Left cardiac atrium (tissue), 4 donors: ENCODE measurements around the gene ERC2. TPM values are rescaled to one million over a fixed set of nuclear protein-coding genes. Genes with fewer than 3 reads are reported as not detected.

ENCODE experiments used
- ATAC-seq, 2 donors: fragments of 200-7000 bp; cut with Tn5 transposase; one replicate each; pipeline ENCODE4 v1.9.1; 2020; ENCODE audit warnings: mild to moderate bottlenecking in 2 of 2, moderate library complexity in 2 of 2
- DNase-seq: peaks from one replicate; pipeline ENCODE4 v3.0.0-alpha.2; 2020
- intact Hi-C, 2 donors: fragments of 100-400 bp; cut with DNase I; formaldehyde crosslinking; loops; one replicate each; pipeline versions ENCODE4 v1.14.1 to v1.15.1; 2022 to 2023
- total RNA-seq, 2 donors: library from RNA; stranded (reverse); fragmentation: NEBNext Ultra II Directional; extraction: Animal tissue kit (Norgen Biotek cat#: 25700); gene quantifications; one replicate each; pipeline ENCODE4 v1.2.1, GENCODE V29; 2021
- donor health status: DM: no; HTN: yes; CAD: no.
- donor health status: DM: no; HTN: yes; CAD: no; lungs with severe emphysema.
- donor health status: DM: yes; HTN: yes; CAD: no.
- donor health status: Dilated cardiomyopathy.

The ERC2 gene
- total RNA-seq, 2 donors from 2014 or later, result 2.6 to 3.6 TPM

DNA sequence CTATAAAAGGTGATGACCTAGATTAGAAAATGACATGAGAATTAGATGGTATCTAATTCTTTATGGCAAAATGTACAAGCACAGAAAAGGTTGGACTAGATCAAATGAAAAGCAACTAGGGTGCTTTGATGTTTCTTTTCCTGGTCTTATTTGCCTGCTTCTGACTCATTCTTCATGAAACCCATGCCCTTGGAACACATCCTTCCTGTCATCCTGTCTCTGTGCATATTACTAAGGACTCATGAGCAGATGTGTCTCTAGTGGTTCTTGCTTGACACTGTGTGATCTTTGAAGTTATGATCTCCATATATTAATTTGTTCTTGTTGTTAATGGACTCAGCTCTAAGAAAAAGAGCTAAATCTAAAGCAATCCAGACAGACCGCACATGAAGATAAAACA is 314.0 kb downstream of the ERC2 start:
- ATAC-seq (no peak), DNase-seq (no peak)
- intact Hi-C loops, result no loop called here

DNA sequence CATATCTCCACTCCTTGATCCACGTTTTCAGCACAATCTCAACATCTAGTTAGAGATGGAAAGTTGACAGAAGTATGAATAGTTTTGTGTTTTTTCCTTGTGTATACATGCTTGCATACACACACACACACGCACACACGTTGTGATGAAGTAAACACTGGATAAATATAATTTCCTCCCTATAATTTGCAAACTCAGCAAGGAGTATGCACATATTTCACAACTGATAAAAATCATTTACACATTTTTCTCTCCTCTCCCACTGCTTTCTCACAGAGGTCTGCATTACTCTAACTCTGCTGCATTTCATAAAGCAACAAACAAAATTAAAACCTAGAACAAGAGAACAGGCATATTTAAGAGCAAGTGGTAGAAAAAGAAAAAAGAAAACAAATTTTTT is 320.9 kb downstream of the ERC2 start:
- ATAC-seq (no peak), DNase-seq (no peak)
- intact Hi-C loops, result no loop called here

DNA sequence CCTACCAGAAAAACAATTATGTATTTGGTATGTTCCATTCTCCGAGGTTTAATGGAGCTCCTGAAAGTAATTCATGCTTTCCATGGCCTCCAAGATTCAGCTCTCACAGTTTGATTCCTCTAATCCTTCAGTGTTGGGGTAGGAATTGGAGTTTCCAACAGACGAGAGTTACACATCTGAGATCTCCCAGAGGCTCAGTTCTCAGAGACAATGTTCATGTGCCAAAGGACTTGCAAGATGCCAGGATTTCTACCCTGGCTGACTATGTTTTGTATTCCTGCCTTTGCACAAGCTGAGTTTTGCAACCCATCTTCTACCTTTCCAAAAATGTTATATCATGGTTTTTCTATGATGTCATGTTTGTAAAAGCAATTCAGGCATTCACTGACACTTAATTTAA is 322.9 kb downstream of the ERC2 start:
- ATAC-seq (peak in 1 of 2 donors; percentile 23), DNase-seq (no peak)
- intact Hi-C loops, result no loop called here

DNA sequence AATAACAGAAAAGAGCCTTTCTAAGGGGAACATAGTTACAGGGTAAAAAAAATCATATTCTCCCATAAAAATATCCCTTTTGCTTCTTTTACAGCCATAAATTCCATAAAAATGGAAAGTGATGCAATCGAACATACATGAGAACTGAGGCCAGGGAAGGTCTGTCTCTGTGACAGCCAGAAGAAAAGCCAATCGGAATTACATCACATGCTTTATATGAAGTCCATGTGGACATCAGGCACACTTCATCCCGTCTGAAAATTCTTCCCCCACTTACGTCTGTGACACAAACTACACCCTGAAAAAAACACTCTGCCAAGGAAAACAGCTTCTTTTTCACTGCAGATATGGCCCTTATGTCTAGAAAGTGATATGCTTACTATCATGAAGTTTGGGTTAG is 323.5 kb downstream of the ERC2 start:
- ATAC-seq, result peak in 1 of 2 donors; percentile 84
- no peak for DNase-seq
- intact Hi-C loops, result no loop called here

DNA sequence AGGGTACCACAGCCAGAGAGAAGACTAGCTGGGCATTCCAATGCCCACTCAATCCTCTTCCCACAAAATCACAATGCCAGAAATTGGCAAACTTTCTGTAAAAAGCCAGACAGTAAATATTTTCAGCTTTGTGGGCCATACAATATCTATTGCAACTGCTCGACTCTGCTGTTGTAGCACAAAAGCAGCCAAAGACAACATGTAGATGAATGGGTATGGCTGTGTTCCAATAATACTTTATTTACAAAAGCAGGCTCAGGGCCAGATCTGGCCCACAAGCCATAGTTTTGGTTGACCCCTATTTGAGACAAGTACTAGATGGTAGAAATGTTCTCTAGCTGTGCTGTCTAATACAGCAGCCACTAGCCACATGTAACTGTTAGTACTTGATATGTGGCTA is 330.9 kb downstream of the ERC2 start:
- intact Hi-C loops, result no loop called here
- DNase-seq (no peak), ATAC-seq (peak in 1 of 2 donors; percentile 26)

DNA sequence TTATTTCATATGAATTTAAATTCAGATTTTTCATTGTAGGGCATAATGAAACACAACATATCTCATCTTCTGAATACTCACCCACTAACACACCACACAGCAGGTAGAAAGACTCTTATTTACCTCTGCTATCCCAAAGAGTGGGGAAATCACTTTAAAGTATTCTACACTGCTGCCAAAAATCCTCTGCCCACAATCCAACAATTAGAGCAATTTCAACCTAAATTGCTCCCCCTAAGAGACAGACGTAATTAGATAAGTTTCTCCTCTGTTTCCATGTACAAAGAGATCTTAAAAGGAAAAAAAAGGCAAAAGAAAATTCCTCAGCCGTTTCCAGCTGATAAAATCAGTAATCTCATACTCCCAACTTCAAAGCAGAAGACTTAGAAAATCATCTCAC is 331.8 kb downstream of the ERC2 start:
- ATAC-seq (peak in 1 of 2 donors; percentile 63), DNase-seq (no peak)
- intact Hi-C loops, result no loop called here

DNA sequence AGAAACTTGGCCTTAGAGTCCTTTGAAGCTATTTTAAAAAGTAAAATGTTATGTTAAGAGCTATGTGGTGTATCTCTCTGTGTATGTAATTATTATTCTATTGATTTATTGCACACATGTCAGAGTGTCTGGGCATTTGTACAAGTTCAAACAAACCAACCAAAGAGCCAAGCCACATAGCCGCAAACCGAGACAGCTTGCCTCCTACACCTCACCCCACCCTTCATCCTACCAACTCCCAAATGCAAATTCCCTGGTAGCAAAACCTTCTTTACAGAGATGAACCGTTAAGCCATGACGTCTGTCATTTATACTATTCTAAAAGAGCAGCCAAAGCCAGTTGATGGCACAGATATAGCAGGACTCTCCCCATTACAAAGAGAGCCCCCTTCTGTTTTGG is 332.3 kb downstream of the ERC2 start:
- ATAC-seq, result peak in 1 of 2 donors; percentile 11
- intact Hi-C loops, result no loop called here

DNA sequence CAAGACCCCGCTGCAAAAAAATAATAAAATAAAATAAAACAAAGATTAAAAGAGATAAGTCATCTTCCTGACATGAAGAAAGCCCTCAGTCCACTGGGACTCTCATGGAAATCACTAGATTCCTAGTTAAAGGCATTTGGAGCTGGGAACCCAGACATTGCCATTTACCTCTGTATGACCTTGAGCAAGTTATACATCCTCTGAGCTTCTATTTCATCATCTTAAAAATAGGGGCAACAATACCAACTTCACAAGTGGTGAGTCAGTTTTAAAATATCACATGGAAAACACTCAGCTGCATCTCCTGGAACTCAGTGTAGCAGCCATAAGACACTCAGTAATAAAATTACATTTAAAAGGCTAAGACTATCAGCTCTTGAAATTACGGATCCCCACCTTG is 334.8 kb downstream of the ERC2 start:
- ATAC-seq, result peak in 1 of 2 donors; percentile 27

More for the DNA sequence above, 332.3 kb downstream of the ERC2 start:
- no peak for DNase-seq

DNA sequence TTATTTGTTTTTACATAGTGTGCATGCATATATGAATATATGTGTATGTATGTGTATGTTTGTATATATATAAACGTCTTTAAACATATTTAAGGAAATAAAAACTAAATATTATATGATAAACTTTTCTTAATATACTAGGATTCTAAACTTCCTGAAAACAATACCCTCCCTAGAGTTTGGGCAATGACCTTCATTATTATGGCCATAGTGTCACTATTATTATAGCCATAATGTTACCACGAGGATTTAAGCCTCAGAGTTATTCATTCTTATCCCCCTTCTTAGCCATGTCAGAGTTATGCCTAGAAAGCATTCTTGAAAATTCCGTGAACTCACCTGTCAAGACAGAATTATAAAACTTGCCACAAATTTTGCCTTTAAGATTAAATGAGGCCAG is 335.5 kb downstream of the ERC2 start:
- intact Hi-C loops, result no loop called here
- DNase-seq, result no peak
- ATAC-seq, result no peak

More for the DNA sequence above, 334.8 kb downstream of the ERC2 start:
- no peak for DNase-seq
- intact Hi-C loops, result no loop called here

DNA sequence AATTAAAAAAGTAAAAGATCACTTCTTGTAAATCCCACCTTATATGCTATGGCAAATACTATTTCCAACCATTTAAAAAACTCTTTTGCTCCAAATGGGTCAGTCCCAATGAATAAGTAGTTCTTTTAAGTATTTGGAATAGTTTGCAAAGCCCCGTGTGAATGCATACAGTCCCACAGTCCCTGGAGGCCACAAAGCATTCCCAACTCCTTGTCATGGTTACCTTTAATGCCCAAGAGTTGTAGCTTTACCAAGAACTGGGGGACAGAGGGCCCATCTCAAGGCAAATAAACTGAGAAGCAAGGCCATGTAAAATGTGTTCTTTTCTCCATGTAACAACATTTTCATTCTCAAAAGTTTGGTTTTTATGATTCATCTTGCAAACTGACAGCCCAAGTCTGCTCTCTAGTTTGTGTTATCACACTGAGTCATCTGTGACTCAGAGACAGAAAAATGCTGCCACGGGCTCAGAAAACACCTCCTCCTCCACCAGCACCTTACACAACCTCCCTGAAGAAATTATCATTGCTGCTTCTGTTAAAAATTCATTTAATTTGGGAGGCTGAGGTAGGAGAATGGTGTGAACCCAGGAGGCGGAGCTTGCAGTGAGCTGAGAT is 336.2 kb downstream of the ERC2 start:
- ATAC-seq (peak in 1 of 2 donors; percentile 95), DNase-seq (no peak)
- intact Hi-C loops, result no loop called here

DNA sequence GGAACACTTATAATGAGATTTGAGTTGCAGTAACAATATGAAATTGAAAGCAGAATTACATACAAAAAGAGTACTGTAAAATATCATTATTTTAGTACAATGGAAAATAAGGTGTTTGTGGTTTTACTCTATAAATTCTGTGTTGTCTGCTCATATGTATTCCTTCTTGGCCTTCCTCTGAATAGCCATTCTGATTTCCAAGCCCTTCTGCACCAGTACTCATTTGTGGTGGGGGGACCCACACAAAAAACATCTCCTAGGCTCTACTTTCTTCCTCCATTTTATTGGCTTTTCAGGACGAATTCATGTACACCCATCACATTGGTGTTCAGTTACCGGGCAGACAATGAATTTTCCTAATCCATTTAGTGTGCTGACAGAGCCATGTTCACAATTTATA is 338.2 kb downstream of the ERC2 start:
- intact Hi-C loops, result no loop called here
- DNase-seq (no peak), ATAC-seq (no peak)

DNA sequence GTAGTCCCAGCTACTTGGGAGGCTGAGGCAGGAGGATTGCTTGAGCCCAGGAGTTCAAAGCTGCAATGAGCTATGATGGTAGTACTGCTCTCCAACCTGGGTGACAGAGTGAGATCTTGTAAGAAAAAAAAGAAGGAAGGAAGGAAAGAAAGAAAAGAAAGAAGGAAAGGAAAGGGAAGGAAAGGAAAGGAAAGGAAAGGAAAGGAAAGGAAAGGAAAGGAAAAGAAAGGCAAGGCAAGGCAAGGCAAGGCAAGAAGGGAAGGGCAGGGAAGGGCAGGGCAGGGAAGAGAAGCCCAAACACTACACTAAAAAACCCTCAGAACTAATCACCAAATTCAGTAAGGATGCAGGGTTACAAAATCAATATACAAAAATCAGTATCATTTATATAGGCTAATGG is 341.6 kb downstream of the ERC2 start:
- no peak for ATAC-seq

DNA sequence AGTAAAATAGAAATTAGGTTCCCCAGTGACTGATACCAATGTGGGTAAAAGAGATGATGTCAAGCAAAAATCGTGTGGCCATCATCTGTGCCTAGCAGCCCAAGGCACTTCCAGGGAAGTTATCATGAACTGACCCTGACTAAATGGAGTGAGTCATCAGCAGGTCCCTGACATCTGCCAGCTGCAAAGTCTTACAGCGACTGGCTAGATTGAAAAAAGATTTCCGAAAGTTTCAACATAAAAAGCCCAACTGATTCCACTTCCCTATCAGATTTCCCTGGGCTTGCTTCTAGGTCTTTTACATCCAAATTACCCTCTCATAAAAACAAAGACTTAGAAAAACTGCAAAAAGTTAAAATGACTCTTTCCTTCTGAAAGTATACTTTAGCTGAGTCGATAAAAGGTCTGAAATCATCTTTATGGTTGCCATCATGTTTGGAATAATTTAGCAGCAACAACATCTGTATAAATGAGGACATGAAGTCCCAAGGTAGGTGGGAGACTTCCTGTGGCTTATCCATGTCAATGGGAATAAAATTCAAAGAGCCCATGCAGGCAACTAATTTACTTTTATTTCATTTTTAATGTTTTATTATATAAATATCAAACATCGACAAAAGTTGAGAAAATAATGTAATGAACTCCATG is 342.8 kb downstream of the ERC2 start:
- peak; percentile 22 for DNase-seq
- peak in 1 of 2 donors; percentile 85 for ATAC-seq
- intact Hi-C loops, result no loop called here

More for the DNA sequence above, 341.6 kb downstream of the ERC2 start:
- no peak for DNase-seq
- intact Hi-C loops, result no loop called here

DNA sequence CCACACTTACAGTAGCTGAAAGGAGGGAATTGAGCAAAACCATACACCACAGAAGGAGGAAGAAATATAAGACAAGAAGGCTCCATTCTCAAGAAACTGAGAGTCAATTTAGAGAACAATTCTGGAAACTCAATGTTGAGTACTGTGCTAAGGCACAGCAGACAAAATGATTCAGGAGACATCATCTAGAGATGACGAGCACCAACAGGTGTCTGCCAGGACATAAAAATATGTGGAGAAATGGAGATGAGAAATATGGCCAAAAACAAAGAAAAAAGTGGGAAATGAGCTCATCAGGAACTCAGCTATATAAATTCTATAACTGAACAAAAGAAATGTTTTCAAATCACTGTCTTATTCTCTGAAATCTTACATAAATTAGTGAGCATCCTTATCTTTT is 343.7 kb downstream of the ERC2 start:
- ATAC-seq (no peak), DNase-seq (no peak)
- intact Hi-C loops, result no loop called here

DNA sequence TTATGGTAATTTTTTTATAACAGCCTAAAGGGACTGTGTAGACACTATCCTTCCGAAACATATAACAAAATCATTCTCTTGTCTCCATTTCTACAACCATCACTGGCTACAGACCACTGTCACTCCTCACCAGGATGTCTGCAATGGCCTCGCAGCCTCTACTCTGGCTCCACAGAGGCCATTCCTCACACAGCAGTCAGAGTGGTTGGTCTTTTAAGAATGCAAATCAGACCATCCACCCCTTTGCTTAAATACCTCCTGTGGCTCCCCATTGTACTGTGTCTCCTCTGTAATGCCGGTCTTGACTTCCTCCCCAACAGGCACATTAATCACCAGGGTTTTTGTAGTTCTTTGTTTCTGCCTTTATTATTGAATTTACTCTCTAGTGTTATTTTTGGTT is 344.8 kb downstream of the ERC2 start:
- DNase-seq (no peak), ATAC-seq (no peak)
- intact Hi-C loops, result no loop called here

DNA sequence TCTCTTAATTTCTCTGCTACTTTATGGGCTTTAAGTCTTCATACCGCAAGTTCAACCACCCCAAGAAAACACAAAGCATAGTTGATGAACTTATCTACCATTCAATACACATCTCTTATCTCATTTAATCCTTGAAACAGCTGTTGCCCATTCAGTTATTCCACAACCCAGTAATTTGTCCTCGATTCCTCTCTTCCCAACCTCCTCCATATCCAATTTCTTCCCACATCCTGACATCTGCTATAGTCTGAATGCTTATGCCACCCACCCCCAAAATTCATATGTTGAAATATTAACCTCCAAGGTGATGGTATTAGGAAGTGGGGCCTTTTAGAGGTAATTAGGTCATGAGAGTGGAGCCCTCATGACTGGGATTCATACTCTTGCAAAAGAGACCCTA is 345.4 kb downstream of the ERC2 start:
- intact Hi-C loops, result no loop called here
- no peak for DNase-seq

DNA sequence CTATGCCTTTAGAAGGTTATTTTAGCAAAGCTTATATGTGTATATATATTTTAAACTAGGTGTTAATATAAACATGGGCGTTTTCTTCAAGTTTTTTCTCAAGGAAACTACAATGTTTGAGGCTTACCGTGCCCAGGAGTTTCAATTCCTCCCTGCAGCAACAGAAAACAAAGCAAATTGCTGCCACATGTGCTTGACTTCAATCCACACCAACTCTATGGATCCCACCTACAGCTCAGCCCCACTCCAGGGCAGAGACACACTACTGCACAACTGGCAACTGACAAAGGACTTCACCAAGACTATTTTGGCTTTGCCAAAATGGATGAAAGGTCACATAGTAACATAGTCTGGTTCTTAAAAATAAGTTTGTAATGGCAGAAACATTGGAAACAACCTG is 346.6 kb downstream of the ERC2 start:
- intact Hi-C loops, result no loop called here
- DNase-seq, result no peak
- ATAC-seq, result no peak

More for the DNA sequence above, 345.4 kb downstream of the ERC2 start:
- ATAC-seq, result no peak

DNA sequence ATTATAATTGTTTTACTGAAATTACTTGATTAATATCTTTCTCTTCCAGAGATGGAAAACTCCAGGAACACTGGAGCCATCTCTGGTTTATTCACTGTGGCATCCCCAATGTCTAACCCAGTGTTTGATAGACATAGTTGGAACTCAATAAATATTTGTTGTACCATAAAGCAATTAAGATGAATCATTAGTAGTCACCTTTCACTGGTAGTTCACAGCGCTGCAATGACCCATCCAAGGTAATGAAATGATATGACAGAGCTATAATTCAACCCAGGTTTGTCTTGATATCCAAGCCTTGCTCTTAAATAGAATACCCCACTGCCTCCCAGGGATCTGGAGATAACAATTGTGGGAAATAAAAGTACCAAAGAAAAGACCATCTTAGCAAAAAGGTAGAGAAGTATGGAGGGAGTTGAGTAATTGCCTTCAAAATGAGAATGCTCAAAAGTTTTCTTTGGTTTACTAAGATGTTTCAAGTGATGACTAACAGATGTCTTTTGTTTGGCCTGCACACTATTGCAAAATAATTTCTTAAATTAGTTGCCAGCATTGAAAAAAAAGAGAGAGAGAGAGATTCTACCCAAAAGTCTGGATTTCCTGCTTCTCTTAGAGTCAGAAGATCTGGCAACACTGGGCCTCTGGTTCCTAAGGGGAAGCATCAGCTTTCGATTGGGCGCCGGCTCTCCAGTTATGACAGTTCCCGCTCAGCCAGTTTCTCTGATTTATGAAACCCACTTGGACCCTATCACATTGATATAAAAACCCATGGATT is 348.5 kb downstream of the ERC2 start:
- peak; percentile 73 to 82 for ATAC-seq
- DNase-seq, result peak; percentile 47
- intact Hi-C loops, result no loop called here

DNA sequence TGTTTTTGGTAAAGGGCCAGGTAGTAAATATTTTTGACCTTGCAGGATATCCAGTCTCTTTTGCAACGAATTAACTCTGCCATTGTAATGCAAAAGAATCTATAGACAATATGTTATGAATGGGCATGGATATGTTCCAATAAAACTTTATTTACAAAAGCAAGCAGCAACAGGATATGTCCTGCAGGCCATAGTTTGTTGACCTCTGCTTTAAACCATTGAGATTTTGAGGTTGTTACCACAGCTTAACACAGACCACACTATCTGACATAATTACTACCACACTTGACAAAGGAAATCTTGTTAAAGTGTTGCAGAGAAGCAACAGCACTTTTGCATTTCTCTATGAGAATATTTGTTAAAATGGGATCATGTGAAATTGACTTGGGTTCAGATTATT is 349.3 kb downstream of the ERC2 start:
- DNase-seq (no peak), ATAC-seq (no peak)
- intact Hi-C loops, result no loop called here

DNA sequence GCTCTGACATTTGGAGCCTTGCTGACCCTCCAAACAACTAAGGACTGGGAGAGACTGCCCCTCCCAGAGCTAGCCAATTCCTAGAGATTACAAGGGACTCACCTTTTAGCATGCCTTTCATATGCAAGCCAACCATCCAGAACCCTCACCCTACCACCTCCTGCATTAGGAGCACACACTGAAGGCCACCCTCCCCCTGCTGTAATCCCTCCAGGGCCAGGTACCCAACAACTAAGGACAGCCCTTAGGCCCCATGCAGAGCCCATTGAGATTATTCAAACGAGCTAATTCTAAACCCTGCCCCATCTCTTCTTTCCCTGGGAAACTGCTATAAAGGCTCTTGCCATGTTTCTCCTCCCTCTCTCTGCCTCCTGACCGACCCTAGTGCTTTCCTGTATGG is 352.6 kb downstream of the ERC2 start:
- DNase-seq, result no peak
- intact Hi-C loops, result no loop called here
- ATAC-seq, result no peak
